Measurements from ENCODE around the gene PHF20.

- TF ChIP-seq, protein P1, sequence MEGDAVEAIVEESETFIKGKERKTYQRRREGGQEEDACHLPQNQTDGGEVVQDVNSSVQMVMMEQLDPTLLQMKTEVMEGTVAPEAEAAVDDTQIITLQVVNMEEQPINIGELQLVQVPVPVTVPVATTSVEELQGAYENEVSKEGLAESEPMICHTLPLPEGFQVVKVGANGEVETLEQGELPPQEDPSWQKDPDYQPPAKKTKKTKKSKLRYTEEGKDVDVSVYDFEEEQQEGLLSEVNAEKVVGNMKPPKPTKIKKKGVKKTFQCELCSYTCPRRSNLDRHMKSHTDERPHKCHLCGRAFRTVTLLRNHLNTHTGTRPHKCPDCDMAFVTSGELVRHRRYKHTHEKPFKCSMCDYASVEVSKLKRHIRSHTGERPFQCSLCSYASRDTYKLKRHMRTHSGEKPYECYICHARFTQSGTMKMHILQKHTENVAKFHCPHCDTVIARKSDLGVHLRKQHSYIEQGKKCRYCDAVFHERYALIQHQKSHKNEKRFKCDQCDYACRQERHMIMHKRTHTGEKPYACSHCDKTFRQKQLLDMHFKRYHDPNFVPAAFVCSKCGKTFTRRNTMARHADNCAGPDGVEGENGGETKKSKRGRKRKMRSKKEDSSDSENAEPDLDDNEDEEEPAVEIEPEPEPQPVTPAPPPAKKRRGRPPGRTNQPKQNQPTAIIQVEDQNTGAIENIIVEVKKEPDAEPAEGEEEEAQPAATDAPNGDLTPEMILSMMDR (IDR thresholded peaks at IDR 0.05), result no peak
- no peak for TF ChIP-seq POLR2A (IDR thresholded peaks at IDR 0.05)
Observed at GRCh38 chr20:35891375-35891774, 119.6 kb downstream of the PHF20 start.
